Colonic mucosa (tissue), 4 donors: ENCODE measurements around the gene RBM20. TPM values are rescaled to one million over a fixed set of nuclear protein-coding genes. Genes with fewer than 3 reads are reported as not detected.

ENCODE experiments used
- DNase-seq: peaks from one replicate; pipeline ENCODE4 v3.0.0-alpha.2; 2020
- H3K27ac ChIP-seq: fragments of 200-600 bp; one replicate; pipeline ENCODE4 v1.8.0; 2021
- H3K27me3 ChIP-seq: fragments of 200-600 bp; one replicate; pipeline ENCODE4 v1.8.0; 2021
- H3K36me3 ChIP-seq: fragments of 200-600 bp; one replicate; pipeline ENCODE4 v1.8.0; 2021
- H3K4me1 ChIP-seq: fragments of 200-600 bp; one replicate; pipeline ENCODE4 v1.8.0; 2021; ENCODE audit warnings: mild to moderate bottlenecking
- H3K4me3 ChIP-seq: fragments of 200-600 bp; one replicate; pipeline ENCODE4 v1.8.0; 2021
- H3K9ac ChIP-seq, 2 donors: one replicate each; pipeline ENCODE4 v1.7.0; 2013; ENCODE audit warnings: control low read depth in 2 of 2, low read depth in 2 of 2, low read length in 2 of 2
- H3K9me3 ChIP-seq: fragments of 200-600 bp; one replicate; pipeline ENCODE4 v1.8.0; 2021
- intact Hi-C: fragments of 100-400 bp; cut with DNase I; formaldehyde crosslinking; loops from one replicate; pipeline ENCODE4 v1.14.1; 2022
- total RNA-seq, 2 donors: library from RNA; stranded (reverse); fragmentation: NEBNext Ultra II Directional in 1 of 2; extraction: Animal tissue kit (Norgen Biotek cat#: 25700) in 1 of 2; gene quantifications; one replicate each; pipeline ENCODE4 v1.2.1, GENCODE V29; 2021
- TF ChIP-seq, protein P1 (sequence below): fragments of 200-600 bp; IDR thresholded peaks from one replicate; pipeline ENCODE4 v1.8.0; 2022; ENCODE audit warnings: antibody characterized with exemption, mild to moderate bottlenecking
- donor health status: healthy.
- donor health status: DM: no; HTN: no; CAD: no.
- donor health status: DM: no; HTN: no; CAD: no.

Gene RBM20
- total RNA-seq, 2 donors from 2014 or later = 0.49 to 0.80 TPM

DNA sequence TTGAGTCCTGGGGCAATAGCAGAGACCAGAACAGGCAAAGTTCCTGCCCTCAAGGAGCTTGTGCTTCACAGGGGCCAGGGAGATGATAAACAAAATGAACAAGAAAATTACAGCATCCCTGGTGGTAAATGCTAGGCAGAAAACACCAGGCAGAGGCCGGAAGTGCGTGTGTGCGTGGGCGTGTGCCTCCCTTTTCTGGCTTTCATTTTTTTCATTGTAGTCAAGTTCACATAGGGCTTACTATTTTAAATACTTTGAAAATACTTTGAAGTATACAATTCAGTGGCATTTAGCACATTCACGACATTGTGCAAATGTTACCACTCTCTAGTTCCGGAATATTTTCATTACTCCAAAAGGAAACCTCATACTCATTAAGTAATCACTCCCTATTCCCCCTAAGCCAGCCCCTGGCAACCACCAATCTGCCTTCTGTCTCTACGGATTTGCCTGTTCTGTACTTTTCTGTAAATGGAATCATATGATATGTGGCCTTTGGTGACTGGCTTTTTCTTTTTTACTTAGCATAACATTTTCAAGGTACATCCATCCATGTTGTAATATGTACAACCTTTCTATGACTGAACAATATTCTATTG lies 139.5 kb downstream of the RBM20 start:
- H3K9me3 ChIP-seq = no peaks in the 10 kb centered on the region
- H3K4me3 ChIP-seq = no peak overlapping the region
- TF ChIP-seq, protein P1, sequence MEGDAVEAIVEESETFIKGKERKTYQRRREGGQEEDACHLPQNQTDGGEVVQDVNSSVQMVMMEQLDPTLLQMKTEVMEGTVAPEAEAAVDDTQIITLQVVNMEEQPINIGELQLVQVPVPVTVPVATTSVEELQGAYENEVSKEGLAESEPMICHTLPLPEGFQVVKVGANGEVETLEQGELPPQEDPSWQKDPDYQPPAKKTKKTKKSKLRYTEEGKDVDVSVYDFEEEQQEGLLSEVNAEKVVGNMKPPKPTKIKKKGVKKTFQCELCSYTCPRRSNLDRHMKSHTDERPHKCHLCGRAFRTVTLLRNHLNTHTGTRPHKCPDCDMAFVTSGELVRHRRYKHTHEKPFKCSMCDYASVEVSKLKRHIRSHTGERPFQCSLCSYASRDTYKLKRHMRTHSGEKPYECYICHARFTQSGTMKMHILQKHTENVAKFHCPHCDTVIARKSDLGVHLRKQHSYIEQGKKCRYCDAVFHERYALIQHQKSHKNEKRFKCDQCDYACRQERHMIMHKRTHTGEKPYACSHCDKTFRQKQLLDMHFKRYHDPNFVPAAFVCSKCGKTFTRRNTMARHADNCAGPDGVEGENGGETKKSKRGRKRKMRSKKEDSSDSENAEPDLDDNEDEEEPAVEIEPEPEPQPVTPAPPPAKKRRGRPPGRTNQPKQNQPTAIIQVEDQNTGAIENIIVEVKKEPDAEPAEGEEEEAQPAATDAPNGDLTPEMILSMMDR = no peak
- DNase-seq = no peak
- no peak overlapping the region for H3K9ac ChIP-seq
- no peak overlapping the region for H3K27ac ChIP-seq
- H3K36me3 ChIP-seq = no peaks in the 10 kb centered on the region
- H3K27me3 ChIP-seq = no peaks in the 10 kb centered on the region
- H3K4me1 ChIP-seq = no peaks in the 10 kb centered on the region
- intact Hi-C loops = no loop called here

DNA sequence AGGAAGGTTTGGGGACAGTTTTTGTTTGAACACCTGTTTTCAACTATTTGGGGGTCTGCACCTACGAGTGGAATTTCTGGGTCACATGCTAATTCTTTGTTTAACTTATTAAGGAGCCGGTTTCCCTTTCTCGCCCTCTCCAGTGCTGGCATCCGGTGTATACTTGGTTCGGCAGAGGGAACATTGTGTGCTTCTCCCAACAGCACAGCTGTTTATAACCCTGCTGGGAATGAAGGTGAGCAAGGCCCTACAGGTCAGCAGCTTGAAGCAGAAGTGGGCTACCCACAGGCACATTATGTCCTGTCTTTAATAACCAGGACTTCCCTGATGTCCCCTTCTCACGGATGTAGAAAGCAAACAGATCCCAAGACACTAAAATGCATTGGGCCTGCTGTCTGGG lies 140.1 kb downstream of the RBM20 start:
- intact Hi-C loops = no loop called here
- Histone ChIP-seq H3K4me1 (no peaks in the 10 kb centered on the region), H3K9me3 (no peaks in the 10 kb centered on the region), H3K27ac (no peak overlapping the region), H3K9ac (no peak overlapping the region), H3K27me3 (no peaks in the 10 kb centered on the region), H3K36me3 (no peaks in the 10 kb centered on the region), H3K4me3 (no peak overlapping the region)
- no peak for DNase-seq
- TF ChIP-seq, protein P1 = no peak

DNA sequence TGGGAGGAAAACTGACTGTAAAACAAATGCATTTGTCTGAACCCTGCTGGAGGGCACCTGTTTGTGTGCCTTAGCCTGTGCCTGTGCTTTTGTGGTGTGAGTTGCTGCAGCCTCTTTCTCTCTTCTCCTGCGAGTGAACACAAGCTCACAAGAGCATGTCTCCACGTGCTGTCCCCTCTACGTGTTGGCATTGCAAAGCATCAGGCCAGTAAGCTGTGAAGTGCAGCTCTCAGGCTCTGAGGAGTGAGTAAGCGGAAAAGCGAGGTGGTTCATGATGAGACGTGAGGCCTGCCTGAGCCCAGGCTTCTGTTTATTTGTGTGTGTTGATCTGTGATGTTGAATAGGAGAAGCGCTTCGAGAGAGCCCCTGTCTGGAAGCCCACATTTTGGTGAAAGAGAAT lies 142.0 kb downstream of the RBM20 start:
- Histone ChIP-seq H3K27me3 (no peaks in the 10 kb centered on the region), H3K9me3 (no peaks in the 10 kb centered on the region), H3K9ac (no peak overlapping the region), H3K27ac (no peak overlapping the region), H3K4me3 (no peak overlapping the region), H3K4me1 (no peaks in the 10 kb centered on the region), H3K36me3 (no peaks in the 10 kb centered on the region)
- intact Hi-C loops = loop anchor here (5.0 kb wide), 1 partner anchor 39 kb away; no protein-coding TSS in a partner anchor
- TF ChIP-seq, protein P1 = no peak
- no peak for DNase-seq

DNA sequence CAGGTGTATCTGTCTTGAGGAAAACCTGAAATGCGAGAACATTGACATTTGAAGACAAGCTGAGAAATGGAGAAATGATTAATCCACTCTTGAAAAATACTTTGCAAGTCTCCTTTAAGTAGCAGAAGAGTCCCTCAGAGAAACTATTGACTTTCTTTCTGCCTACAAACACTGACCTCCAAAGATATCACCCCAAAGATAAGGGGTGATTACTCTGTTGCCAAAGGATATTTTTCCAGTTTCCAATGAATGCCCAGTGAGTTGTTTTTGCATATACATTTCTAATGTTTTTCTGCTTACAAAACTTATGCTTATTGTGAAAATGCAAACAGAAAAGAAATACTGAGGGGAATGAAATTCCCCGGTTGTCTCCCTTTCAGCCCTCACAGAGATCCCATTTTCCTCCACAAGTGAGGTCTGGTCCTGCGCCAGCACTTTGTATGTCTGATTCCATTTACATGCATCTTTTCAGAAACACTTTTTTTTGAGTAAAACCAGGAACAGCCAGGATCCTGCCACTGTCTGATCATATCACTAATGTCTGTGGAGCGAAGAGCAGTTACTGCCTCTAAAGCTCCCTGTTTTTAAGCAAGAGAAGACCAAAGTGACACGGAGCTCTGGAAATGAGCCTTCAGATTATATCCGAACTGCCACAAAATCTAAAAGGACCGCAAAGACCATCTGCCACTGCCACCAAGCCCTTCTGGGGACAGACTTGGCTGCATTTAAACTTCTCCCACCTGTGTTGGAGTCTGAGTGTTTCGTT lies 144.7 kb downstream of the RBM20 start:
- intact Hi-C loops = loop anchor here (5.0 kb wide), 1 partner anchor 42 kb away; no protein-coding TSS in a partner anchor
- Histone ChIP-seq H3K9me3 (no peaks in the 10 kb centered on the region), H3K4me3 (no peak overlapping the region), H3K27me3 (no peaks in the 10 kb centered on the region), H3K36me3 (no peaks in the 10 kb centered on the region), H3K27ac (no peak overlapping the region), H3K4me1 (no peaks in the 10 kb centered on the region), H3K9ac (no peak overlapping the region)
- no peak for DNase-seq
- TF ChIP-seq, protein P1 = no peak

DNA sequence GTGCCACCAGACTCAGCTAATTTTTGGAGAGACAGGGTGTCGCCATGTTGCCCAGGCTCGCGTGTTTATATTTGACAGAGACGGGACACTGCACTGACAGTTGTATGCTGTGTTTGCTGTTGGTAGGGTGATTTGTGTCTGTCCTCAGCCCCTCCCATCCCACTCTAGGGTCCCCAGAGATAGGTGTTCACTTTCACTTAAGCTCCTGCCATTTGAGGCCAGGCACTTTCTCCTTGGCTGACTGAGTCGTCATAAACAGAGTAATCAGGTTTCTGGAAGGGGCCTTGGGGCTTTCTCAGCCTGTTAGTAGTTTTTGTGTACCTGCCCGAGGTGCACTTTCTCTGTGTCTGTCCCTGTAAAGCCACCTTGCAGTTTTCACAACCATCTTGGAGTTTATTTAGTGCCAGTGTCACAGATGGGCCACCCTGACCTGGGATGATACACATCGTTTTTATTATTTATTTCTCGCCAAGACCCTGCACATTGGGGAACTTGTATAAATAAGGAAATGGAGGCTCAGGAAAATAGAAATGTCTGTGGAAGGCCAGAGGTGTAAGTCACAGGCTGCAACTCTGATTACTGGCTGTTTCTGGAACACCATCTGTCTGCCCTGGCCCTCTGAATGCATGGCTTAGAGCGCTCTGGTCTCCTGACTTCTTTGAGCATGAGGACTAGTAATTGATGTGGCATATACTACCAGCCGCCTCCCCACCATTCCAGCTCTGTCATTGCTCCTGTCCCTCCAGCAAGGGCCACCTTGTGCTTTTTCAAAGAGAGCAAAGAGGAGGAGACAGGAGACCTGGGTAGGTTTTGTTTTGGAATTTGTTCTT lies 145.7 kb downstream of the RBM20 start:
- H3K4me1 ChIP-seq = no peaks in the 10 kb centered on the region
- no peaks in the 10 kb centered on the region for H3K9me3 ChIP-seq
- no peak for DNase-seq
- H3K4me3 ChIP-seq = no peak overlapping the region
- no peak overlapping the region for H3K9ac ChIP-seq
- intact Hi-C loops = loop anchor here (5.0 kb wide), 1 partner anchor 43 kb away; no protein-coding TSS in a partner anchor
- no peaks in the 10 kb centered on the region for H3K36me3 ChIP-seq
- H3K27ac ChIP-seq = no peak overlapping the region
- no peaks in the 10 kb centered on the region for H3K27me3 ChIP-seq
- TF ChIP-seq, protein P1 = no peak
